OCI-LY7 (cell line): ENCODE results near the gene CCK. TPM values are rescaled to one million over a fixed set of nuclear protein-coding genes. Genes with fewer than 3 reads are reported as not detected.
A peak's percentile ranks its signal among the peaks of the same experiment; 100 is the strongest.

Experiments
- BruUV-seq: library from RNA; stranded (reverse); fragments of 400-500 nt; replicated peaks from 2 replicates; lab custom pipeline; 2021; lab: Mats Ljungman, UMichigan
- CTCF ChIA-PET: fragments of 300-600 bp; sonication (Branson Sonifier 250); formaldehyde crosslinking; loops from one replicate; lab custom pipeline; 2022; ENCODE audit warnings: antibody characterized with exemption; ENCODE audit not compliant: unreplicated experiment; lab: Charles Lee
- POLR2A ChIA-PET: fragments of 300-600 bp; sonication (Branson Sonifier 250); formaldehyde crosslinking; loops from one replicate; lab custom pipeline; 2022; ENCODE audit warnings: antibody characterized with exemption; lab: Charles Lee
- DNase-seq: peaks from one replicate; pipeline ENCODE4 v3.0.0-alpha.2; 2015; ENCODE audit warnings: low spot score
- H2AFZ ChIP-seq: fragments of 200-600 bp; sonication (generic), shearing (Covaris generic); 2 replicates; pipeline ENCODE4 v1.6.1; 2014; ENCODE audit warnings: mild to moderate bottlenecking, antibody characterized with exemption, low read length, moderate library complexity
- H3K27ac ChIP-seq: fragments of 200-600 bp; sonication (generic); 2 replicates; pipeline ENCODE4 v1.5.1; 2014; ENCODE audit warnings: mixed run types, low read depth, mild to moderate bottlenecking, moderate library complexity, low read length, inconsistent platforms; ENCODE audit not compliant: poor library complexity, severe bottlenecking
- H3K36me3 ChIP-seq: fragments of 200-600 bp; sonication (generic); 2 replicates; pipeline ENCODE4 v1.6.1; 2014; ENCODE audit warnings: mild to moderate bottlenecking, antibody characterized with exemption, low read length, moderate library complexity, mixed read lengths; ENCODE audit not compliant: insufficient read depth
- H3K4me1 ChIP-seq: fragments of 200-600 bp; sonication (generic); 2 replicates; pipeline ENCODE4 v1.5.1; 2014; ENCODE audit warnings: mild to moderate bottlenecking, low read length; ENCODE audit not compliant: insufficient read depth, poor library complexity, severe bottlenecking
- H3K4me2 ChIP-seq: fragments of 200-600 bp; sonication (generic); 2 replicates; pipeline ENCODE4 v1.6.1; 2014; ENCODE audit warnings: mild to moderate bottlenecking, low read length
- H3K4me3 ChIP-seq: fragments of 200-600 bp; sonication (generic); 2 replicates; pipeline ENCODE4 v1.5.1; 2014; ENCODE audit warnings: mild to moderate bottlenecking, low read depth, low read length; ENCODE audit not compliant: poor library complexity, severe bottlenecking
- H3K79me2 ChIP-seq: fragments of 200-600 bp; sonication (generic); 2 replicates; pipeline ENCODE4 v1.6.1; 2016; ENCODE audit warnings: low read depth, mild to moderate bottlenecking, low read length, moderate library complexity, mixed read lengths; ENCODE audit not compliant: insufficient read depth
- H3K9me2 ChIP-seq: fragments of 200-600 bp; sonication (generic); 2 replicates; pipeline ENCODE4 v1.6.1; 2016; ENCODE audit warnings: mild to moderate bottlenecking, low read length, mixed read lengths; ENCODE audit not compliant: insufficient read depth
- H3K9me3 ChIP-seq: fragments of 200-600 bp; sonication (generic); 2 replicates; pipeline ENCODE4 v1.6.1; 2014; ENCODE audit warnings: mild to moderate bottlenecking, mixed run types, low read length, mixed read lengths
- H4K20me1 ChIP-seq: fragments of 200-600 bp; sonication (generic); 2 replicates; pipeline ENCODE4 v1.6.1; 2014; ENCODE audit warnings: mild to moderate bottlenecking, antibody characterized with exemption, low read length, moderate library complexity, mixed read lengths; ENCODE audit not compliant: insufficient read depth
- CTCF ChIP-seq: fragments of 200-600 bp; sonication (generic); conservative IDR thresholded peaks from 2 replicates; pipeline ENCODE4 v1.5.1; 2014; ENCODE audit warnings: mild to moderate bottlenecking, antibody characterized with exemption, low read length, moderate library complexity, mixed read lengths
- EZH2phosphoT487 ChIP-seq: fragments of 200-600 bp; sonication (generic); IDR thresholded peaks from 2 replicates; pipeline ENCODE4 v1.6.1; 2018; ENCODE audit warnings: low read depth, borderline replicate concordance, mild to moderate bottlenecking, mixed run types, antibody characterized with exemption, low read length, moderate library complexity, mixed read lengths
- intact Hi-C: fragments of 100-400 bp; cut with micrococcal nuclease; formaldehyde crosslinking; loops from one replicate; pipeline ENCODE4 v1.10.0; 2022; ENCODE audit not compliant: unreplicated experiment
- total RNA-seq, 2 experiments: library from RNA; depleted of rRNA in 1 of 2; stranded (reverse); fragments of >200 nt in 1 of 2; shearing (Covaris generic) in 1 of 2; gene quantifications; 2 replicates each; pipeline ENCODE4 v1.2.3, GENCODE V29; 2014 to 2022

Gene CCK
- total RNA-seq, 2 experiments from 2014 or later: not detected

DNA sequence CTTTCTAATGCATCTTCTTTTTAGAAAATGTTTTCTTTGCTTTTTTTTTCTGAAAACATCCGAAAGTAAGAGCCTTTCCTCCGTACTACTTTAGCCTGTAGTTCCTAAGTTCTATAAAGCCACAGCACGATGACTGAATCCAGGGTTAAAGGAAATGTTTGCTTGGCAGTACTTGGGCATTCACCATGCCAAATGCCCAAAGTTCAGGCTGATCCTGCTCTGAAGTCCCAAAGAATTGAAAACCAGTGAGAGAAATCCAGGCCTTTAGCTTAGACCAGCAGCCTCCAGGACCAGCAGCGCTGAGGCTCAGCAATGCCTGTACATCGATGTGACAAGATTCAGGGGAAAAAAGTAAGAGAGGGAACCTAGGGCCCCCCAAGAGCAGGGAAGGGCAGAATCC, 35.1 kb downstream of the CCK start:
- intact Hi-C loops: loop anchor here (5.0 kb wide), 1 partner anchor 211 kb away; no protein-coding TSS in a partner anchor
- no TSS peak for BruUV-seq
- no peaks in the 10 kb centered on the region for H3K9me3 ChIP-seq

DNA sequence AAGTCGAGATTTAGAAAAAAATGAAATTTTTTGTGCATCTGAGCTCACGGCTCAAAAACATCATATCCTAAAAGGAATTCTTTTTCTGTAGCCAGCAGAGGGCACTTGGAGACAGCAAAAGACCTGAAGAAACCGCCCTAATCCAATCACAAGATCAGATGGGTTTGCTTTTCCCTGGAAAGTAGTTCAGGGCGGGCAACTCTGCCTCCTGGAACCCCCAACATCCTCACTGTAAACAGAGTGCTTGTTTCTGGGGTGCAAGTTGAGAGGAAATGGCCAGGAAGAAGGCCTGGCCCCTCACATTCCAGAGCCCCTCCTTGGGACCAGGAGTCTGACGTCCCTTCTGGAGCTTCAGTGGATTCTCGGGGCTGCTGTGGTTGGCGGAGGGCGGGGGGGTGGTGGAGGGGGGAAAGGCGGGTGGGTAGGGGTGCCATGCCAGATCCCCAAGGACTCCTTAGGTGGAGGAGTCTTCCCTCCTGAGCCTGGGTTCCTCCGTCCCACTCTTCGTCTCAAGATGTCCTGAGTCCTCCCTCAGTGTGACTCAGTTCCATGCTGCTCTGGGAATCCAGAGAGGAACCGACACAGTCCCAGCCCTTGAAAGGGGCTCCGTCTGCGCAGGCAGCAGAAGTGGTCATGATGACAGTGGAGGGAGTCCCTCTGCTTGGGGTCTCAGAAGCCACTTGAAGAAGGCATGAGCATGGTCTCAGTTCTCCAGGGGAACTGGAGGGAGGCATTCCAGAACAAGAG, 35.9 kb downstream of the CCK start:
- peak; percentile 71 for TF ChIP-seq CTCF
- TF ChIP-seq EZH2phosphoT487: no peak
- Histone ChIP-seq H3K36me3 (peaks cover 14% of the 10 kb centered on the region), H3K4me1 (peaks cover 3% of the 10 kb centered on the region), H3K4me2 (no peak overlapping the region), H3K9me3 (no peaks in the 10 kb centered on the region), H2AFZ (no peak overlapping the region), H3K27ac (no peak overlapping the region), H3K9me2 (no peaks in the 10 kb centered on the region), H3K79me2 (no peaks in the 10 kb centered on the region), H4K20me1 (no peaks in the 10 kb centered on the region), H3K4me3 (no peak overlapping the region)
- ChIA-PET POLR2A (interaction anchor here (0.6 to 1.6 kb wide), 2 partner anchors 131 to 1919 kb away, joined by 3 to 4 read pairs; no protein-coding TSS in a partner anchor), CTCF (interaction anchor here (0.6 to 1.0 kb wide), 2 partner anchors 17 to 110 kb away, joined by 3 read pairs; no protein-coding TSS in a partner anchor)
- no TSS peak for BruUV-seq
- intact Hi-C loops: loop anchor here (2.0 to 5.0 kb wide), 2 partner anchors 212 to 335 kb away; no protein-coding TSS in a partner anchor
- peak; percentile 40 for DNase-seq

More for the DNA sequence above, 35.1 kb downstream of the CCK start:
- Histone ChIP-seq H3K27ac (no peak overlapping the region), H2AFZ (no peak overlapping the region), H3K4me2 (no peak overlapping the region), H3K4me3 (no peak overlapping the region), H4K20me1 (no peaks in the 10 kb centered on the region), H3K9me2 (no peaks in the 10 kb centered on the region), H3K4me1 (peaks cover 3% of the 10 kb centered on the region), H3K36me3 (peaks cover 6% of the 10 kb centered on the region), H3K79me2 (no peaks in the 10 kb centered on the region)
- CTCF ChIA-PET: no interaction called here
- TF ChIP-seq CTCF: no peak
- no peak for TF ChIP-seq EZH2phosphoT487
- no peak for DNase-seq
- POLR2A ChIA-PET: no interaction called here
